KOPT-K1 (cell line): ENCODE measurements around the gene GXYLT1.
A peak's percentile ranks its signal among the peaks of the same experiment; 100 is the strongest.

Source experiments
- H3K27ac ChIP-seq: fragments of 200-600 bp; sonication (generic); 2 replicates; pipeline ENCODE4 v1.5.1; 2016; ENCODE audit warnings: antibody characterized with exemption, mild to moderate bottlenecking, low read depth, low read length; ENCODE audit not compliant: poor library complexity, severe bottlenecking
- H3K36me3 ChIP-seq: fragments of 200-600 bp; sonication (generic); 2 replicates; pipeline ENCODE4 v1.5.1; 2017; ENCODE audit warnings: antibody characterized with exemption, mild to moderate bottlenecking, low read length, moderate library complexity; ENCODE audit not compliant: insufficient read depth
- H3K9me3 ChIP-seq: fragments of 200-600 bp; sonication (generic); 2 replicates; pipeline ENCODE4 v1.5.1; 2017; ENCODE audit warnings: antibody characterized with exemption, low read length, mild to moderate bottlenecking; ENCODE audit not compliant: insufficient read depth, poor library complexity, severe bottlenecking

The GXYLT1 gene

DNA sequence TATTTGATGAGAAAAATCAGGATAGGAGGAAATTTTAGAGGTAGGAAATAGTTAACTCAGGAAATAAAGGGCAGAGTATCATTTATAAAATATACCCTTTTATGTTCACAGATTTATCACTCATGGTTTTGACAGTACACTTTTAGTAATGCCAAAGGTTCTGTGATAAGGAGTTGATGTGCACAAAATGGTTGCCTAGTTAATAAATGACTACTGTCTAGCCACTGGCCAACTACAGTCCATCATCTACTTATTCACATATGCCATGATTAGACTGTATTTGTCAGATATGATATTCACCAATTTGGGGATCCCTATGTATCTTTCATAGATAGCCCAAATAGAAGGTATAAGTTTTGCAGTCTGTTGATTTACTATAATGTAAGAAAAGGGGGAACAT lies 19.2 kb upstream of the GXYLT1 start:
- no peaks in the 10 kb centered on the region for H3K9me3 ChIP-seq
- H3K36me3 ChIP-seq: peaks cover 18% of the 10 kb centered on the region
- no peak overlapping the region for H3K27ac ChIP-seq

DNA sequence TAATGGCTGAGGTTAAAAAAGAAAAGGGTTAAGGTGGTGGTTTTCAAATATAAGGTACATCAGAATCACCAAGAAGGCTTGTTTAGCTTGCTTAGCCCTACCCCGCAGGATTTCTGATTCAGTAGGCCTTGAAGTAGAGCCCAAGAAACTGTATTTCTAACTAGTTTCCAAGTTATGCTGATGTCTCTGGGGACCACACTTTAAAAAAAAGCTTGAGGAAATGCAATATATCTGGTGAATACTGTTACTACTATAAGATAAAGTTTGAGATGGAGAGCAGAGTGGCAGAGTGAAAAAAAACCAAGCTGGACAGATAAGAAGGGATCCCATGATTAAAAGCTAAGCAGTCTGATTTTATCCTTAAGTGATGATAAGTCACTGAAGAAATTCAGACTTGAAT lies 18.3 kb upstream of the GXYLT1 start:
- Histone ChIP-seq H3K27ac (no peak overlapping the region), H3K9me3 (no peaks in the 10 kb centered on the region), H3K36me3 (peaks cover 24% of the 10 kb centered on the region)

DNA sequence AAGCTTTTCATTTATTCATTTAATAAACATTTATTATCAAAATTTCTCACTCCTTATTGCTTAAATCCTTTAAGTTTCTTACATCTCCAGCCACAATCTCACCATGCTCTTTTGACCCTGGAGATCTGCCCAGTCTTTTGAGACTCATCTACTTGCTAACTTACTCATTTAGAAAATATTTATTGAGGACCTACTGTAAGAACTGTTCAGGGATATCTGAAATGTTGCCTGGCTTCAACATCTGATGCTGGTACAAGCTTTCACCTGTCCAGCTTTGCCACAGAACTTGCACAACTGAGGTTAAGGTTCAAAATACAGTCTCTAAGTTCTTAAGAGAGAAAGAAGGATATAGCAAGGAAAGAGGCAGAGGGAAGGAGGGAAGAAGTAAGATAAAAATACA lies 17.5 kb upstream of the GXYLT1 start:
- peaks cover 24% of the 10 kb centered on the region for H3K36me3 ChIP-seq
- H3K9me3 ChIP-seq: no peaks in the 10 kb centered on the region
- H3K27ac ChIP-seq: no peak overlapping the region

DNA sequence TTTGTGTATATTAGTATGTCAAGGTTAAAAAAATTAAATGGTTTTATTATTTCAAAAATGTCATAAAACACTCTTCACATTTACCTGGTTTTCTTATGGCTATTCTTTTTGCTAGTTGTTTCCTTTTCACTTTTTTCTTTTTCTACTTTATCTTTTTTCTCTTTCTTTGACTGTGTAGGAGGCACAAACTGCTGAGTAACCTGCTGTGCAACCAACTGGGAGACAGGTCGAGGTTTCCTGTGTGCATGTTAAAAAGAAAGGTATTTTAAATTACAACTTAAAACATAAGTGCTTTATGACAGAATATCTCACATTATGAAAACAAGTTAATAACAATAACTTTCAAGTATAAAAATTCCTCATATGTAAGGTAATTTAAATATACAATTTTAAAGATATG lies 16.9 kb upstream of the GXYLT1 start:
- Histone ChIP-seq H3K36me3 (peaks cover 24% of the 10 kb centered on the region), H3K9me3 (no peaks in the 10 kb centered on the region), H3K27ac (no peak overlapping the region)

DNA sequence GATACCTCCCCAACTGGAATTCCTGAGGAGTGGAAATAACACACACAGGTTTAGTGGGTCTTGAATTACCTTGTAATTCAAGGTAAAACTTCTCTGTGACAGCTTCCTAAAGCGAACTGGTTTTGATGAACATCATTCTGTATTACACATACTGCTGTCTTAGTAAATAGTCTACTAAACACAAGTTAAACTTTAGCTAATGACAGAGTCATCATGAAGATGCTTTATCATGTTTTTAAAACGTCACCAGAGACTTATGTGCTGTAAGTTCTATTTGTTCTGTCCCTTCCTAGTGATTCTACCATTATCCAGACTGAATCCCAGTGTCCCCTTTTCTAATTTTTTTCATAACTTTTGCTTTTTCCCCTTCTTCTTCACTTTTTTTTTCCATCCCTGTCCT lies 11.6 kb upstream of the GXYLT1 start:
- Histone ChIP-seq H3K36me3 (peaks cover 25% of the 10 kb centered on the region), H3K9me3 (no peaks in the 10 kb centered on the region), H3K27ac (no peak overlapping the region)

DNA sequence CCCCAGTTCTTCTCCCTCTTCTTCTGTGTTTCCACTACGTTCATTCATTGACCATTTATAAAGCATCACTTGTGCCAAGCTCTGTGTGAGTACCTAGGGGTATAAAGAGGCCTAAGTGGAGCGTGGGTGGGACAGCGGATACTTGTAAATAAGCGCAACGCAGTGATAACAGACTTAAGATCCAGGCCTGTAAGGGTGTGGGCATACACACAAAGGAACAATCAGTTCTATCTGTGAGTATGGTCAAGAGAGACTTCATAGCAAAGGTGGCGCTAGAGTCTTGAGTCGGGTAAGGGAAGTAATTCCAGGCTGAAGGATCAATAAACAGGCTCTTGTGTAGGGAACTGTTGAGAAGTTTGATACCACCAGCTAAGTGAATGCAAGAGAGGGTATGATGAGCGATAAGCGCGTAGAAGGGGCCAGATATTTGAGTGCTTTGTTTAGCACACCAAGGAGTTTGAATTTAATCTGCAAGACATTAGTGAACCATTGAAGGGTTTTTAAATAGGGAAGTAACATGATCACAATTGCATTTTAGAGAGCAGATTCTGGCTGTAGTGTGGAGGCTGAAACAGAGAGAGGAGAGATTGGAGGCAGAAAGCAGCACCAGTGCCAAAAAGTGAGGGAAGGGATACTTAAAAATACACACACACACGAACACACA lies 1.0 kb upstream of the GXYLT1 start:
- Histone ChIP-seq H3K27ac (peak overlapping the region; percentile 56), H3K36me3 (no peaks in the 10 kb centered on the region), H3K9me3 (no peaks in the 10 kb centered on the region)

DNA sequence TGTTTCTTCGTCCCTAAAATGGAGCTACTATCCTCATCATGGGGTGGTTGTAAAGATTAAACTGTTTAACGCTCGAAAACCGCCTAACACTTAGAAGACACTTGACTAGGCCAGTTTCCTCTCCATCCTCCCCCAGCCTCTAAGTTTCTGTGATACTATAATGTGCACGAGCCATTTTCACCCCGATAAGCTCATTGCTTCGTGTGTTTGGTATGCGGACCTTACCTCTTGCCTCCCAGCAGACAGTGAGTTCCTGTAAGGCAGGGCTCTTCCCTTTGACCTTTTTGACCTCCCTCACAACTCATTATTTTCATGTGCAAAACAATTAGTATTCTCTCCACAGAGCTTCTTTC lies 499 bp upstream of the GXYLT1 start:
- H3K27ac ChIP-seq: peak overlapping the region; percentile 56
- H3K9me3 ChIP-seq: no peaks in the 10 kb centered on the region
- no peaks in the 10 kb centered on the region for H3K36me3 ChIP-seq

DNA sequence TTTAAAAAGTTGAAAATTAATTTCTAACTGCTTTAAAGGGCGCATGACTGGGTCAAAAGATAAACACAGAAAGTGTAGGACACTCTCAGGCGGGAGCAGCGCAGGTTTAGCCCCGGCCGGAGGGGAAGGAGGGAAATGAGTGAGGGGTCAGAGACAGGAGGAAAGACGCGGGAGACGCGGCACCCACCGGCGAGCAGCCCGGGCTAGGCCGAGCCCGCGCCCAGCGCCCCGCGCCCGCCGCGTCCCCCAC lies 591 bp downstream of the GXYLT1 start:
- peak overlapping the region; percentile 56 for H3K27ac ChIP-seq
- H3K9me3 ChIP-seq: no peaks in the 10 kb centered on the region
- no peaks in the 10 kb centered on the region for H3K36me3 ChIP-seq

DNA sequence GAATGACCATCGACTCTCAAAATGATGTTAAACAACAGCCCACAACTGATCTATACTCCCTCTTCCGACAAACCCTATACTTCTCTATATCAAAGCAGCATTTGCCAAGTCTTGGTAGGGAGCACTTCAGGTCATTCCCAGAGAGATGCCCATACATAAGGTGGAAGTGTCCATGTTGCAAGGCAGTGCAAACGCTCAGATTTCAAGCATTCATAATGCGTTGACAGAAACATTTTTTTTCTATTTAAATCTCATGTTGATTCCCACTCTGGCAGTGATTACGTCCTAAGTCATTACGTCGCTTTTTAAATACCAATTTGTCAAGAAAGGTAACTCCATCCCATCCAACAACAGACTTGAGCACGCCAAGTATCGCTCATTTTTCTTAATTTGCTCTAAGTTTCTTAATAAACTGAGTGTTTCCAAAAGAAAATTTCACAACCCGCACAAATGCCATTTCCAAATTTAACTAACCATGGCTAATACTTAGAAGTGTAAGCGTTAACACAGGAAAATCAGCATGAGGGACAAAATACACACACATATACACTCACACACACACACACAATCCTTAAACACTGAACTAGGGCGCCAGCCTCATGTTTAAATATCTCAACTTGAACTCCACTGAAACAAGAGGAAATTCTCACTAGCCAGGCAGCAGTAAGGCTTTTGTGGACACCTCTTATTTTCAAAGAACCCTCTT lies 1.1 kb downstream of the GXYLT1 start:
- Histone ChIP-seq H3K9me3 (no peaks in the 10 kb centered on the region), H3K36me3 (no peaks in the 10 kb centered on the region), H3K27ac (peak overlapping the region; percentile 56)

DNA sequence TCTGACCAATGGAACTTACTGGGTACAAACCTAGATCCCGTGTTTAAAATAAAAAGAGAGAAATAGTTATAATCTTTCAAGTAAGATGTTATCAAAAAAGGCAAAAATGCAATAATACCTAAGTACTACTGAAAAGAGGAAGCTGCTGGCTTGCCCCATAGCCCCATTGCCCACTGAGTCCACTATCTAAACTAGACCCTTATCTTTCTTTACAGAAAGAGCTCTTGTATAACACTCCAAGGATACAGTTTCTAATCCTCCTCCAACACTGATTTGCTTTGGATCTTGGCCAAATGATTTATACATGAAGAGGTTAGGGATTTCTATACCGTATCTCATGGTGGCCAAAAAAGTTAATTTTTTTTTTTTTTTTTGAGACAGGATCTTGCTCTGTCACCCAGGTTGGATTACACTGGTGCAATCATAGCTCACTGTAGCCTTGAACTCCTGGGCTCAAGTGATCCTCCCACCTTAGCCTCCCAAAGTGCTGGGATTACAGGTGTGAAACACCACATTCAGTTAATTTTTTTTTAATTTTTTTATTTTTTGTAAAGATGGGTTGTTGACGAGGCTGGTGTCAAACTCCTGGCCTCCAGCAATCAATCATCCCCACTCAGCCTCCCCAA lies 2.6 kb downstream of the GXYLT1 start:
- H3K36me3 ChIP-seq: no peaks in the 10 kb centered on the region
- H3K27ac ChIP-seq: no peak overlapping the region
- H3K9me3 ChIP-seq: no peaks in the 10 kb centered on the region

DNA sequence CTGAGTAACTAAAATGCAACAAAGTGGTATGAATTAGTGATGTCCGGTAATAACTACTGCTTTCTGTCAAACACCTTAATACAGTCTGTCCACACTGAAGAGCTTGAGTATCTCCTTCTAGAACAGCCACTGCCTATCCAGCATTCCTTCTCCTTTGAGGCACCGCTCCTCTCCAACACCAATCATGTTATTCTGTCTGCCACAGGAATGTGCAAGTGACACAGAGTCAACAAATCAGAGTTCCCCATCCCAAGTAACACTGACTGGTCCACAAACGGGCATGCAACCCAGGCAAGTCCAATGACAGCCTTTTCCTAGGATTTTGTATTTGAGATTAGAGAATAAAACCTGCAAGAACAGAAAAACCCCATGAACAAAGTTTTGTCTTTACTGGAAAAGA lies 3.8 kb downstream of the GXYLT1 start:
- H3K36me3 ChIP-seq: no peaks in the 10 kb centered on the region
- H3K27ac ChIP-seq: no peak overlapping the region
- H3K9me3 ChIP-seq: no peaks in the 10 kb centered on the region

DNA sequence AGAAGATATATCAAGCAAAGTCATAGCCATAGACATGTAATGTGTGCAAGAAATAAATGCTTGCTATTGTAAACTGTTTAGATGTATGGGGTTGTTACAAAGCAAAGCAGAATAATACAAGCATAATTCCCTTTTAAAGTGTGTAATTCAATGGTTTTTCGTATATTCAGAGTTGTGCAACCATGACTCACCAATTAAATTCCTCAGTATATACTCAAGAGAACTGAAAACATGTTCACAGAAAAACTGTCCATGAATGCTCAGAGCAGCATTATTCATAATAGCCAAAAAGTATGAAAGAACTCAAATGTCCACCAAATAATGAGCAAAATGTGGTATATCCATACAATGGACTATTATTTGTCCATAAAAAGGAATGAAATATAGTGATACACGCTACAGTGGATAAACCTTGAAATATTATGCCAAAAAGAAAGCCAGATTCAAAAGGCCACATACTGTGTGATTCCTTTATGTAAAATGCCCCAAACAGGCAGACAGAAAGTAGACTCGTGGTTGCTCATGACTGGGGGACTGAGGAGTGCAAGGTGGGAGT lies 9.3 kb downstream of the GXYLT1 start:
- no peak overlapping the region for H3K27ac ChIP-seq
- no peaks in the 10 kb centered on the region for H3K36me3 ChIP-seq
- no peaks in the 10 kb centered on the region for H3K9me3 ChIP-seq

DNA sequence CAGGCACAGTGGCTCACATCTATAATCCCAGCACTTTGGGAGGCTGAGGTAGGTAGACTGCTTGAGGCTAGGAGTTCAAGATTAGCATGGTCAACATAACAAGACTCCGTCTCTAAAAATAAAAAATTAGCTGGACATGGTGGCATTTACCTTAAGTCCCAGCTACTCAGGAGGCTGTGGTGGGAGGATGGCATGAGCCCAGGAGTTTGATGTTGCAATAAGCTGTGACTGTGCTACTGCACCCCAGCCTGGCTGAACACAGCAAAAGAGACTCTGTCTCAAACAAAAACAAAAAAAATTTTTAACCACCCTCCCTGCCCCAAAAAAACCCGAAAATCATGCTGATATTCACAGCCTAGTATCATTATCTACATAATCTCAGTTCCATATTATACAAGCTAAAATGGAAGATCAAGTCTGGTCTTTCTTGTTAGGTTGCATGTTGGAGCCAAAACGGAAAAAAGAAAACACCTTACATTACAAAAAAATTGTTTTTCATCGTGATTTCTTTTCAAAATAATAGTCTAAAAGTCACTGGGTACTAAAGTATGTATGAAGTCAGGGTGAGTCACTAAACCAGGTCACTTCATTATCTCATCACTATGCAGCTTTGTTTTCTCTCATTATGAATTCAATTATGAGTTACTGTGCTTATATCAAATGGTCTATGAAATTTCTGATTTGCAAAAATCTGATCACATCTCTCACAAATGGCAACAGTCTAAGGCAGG lies 13.8 kb downstream of the GXYLT1 start:
- Histone ChIP-seq H3K27ac (no peak overlapping the region), H3K36me3 (no peaks in the 10 kb centered on the region), H3K9me3 (no peaks in the 10 kb centered on the region)

DNA sequence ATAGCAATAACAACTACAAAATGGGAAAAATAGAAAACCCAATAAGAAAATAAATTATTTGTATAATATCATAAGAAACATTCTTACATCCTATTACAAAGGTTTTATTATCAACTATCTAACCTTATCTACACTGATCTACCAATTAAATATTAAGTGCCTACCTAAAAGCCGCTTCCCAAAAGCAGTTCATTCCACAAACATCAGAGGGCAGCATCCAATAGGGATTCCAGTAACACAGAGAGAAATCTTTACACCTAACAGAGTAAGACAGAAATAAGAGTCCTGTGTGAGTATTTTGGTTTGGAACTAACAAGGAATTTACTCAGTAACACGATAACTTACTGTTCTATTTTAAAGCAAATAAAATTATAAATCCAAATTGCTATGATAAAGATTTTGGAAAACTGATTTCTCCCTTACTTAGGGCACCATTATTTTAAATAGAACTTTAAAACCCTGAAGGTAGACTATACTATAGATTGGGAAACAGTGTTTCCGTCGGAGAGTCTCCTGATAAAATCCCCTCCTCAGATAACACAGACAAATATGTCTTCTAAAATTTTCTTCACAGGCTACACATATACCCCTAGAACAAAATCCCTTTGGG lies 15.0 kb downstream of the GXYLT1 start:
- Histone ChIP-seq H3K9me3 (no peaks in the 10 kb centered on the region), H3K27ac (no peak overlapping the region), H3K36me3 (no peaks in the 10 kb centered on the region)

DNA sequence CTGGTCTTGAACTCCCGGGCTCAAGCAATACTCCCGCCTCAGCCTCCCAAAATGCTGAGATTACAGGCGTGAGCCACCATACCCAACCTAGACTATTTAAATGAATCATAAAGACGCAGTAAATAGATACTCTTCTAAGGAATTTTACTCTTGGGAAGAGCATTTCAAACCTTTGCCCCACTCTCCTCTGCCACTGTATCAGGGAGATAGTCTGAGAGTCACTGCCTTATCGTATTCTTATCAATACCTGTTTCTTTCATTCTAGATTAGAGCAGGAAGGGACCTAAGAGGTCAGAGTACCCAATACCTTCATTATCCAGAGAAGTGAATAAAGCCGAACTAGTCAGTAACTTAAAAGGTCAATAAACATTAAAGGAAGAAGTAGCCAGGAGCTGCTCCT lies 15.8 kb downstream of the GXYLT1 start:
- H3K27ac ChIP-seq: no peak overlapping the region

More for the DNA sequence above, 15.8 kb downstream of the GXYLT1 start:
- no peaks in the 10 kb centered on the region for H3K36me3 ChIP-seq
- no peaks in the 10 kb centered on the region for H3K9me3 ChIP-seq
